Activated CD8-positive, alpha-beta T cell treated with anti-CD3 and anti-CD28 coated beads for 36 hours (primary cell): ENCODE measurements around the gene MEP1A. TPM values are rescaled to one million over a fixed set of nuclear protein-coding genes. Genes with fewer than 3 reads are reported as not detected.
"Not testable (repeated sequence)": the region's sequence is repeated elsewhere in the genome, so short reads cannot be mapped to it uniquely, and the experiment has no call there.

Experiments used
- ATAC-seq: fragments of 200-7000 bp; cut with Tn5 transposase; one replicate; pipeline ENCODE4 v1.10.0; 2021; ENCODE audit warnings: mild to moderate bottlenecking, moderate library complexity
- CTCF ChIA-PET: fragments of 350-600 bp; sonication (Branson Sonifier 250); formaldehyde crosslinking; loops from one replicate; lab custom pipeline; 2021; ENCODE audit warnings: antibody characterized with exemption; lab: Charles Lee
- POLR2A ChIA-PET: fragments of 350-600 bp; sonication (Branson Sonifier 250); formaldehyde crosslinking; loops from one replicate; lab custom pipeline; 2021; ENCODE audit warnings: antibody characterized with exemption; lab: Charles Lee
- DNase-seq: peaks from one replicate; pipeline ENCODE4 v3.0.0-alpha.2; 2020
- H3K27ac Mint-ChIP-seq: one replicate; pipeline ENCODE4 v1.8.0; 2021; ENCODE audit warnings: mild to moderate bottlenecking, mixed read lengths
- H3K27me3 Mint-ChIP-seq: one replicate; pipeline ENCODE4 v1.8.0; 2021; ENCODE audit warnings: mixed read lengths
- H3K36me3 Mint-ChIP-seq: one replicate; pipeline ENCODE4 v1.8.0; 2021; ENCODE audit warnings: low read depth, mixed read lengths
- H3K4me1 Mint-ChIP-seq: one replicate; pipeline ENCODE4 v1.8.0; 2021; ENCODE audit warnings: low read depth, mixed read lengths
- H3K4me3 Mint-ChIP-seq: one replicate; pipeline ENCODE4 v1.8.0; 2021; ENCODE audit warnings: mild to moderate bottlenecking, moderate library complexity, mixed read lengths
- H3K9me3 Mint-ChIP-seq: one replicate; pipeline ENCODE4 v1.8.0; 2021; ENCODE audit warnings: mixed read lengths
- CTCF ChIP-seq: fragments of 200-600 bp; IDR thresholded peaks from one replicate; pipeline ENCODE4 v1.8.0; 2022; ENCODE audit warnings: antibody characterized with exemption, mild to moderate bottlenecking
- intact Hi-C: fragments of 100-400 bp; cut with micrococcal nuclease; formaldehyde crosslinking; loops from one replicate; pipeline ENCODE4 v1.10.0; 2022
- total RNA-seq, 2 experiments: library from RNA; stranded (reverse); gene quantifications; one replicate each; pipeline ENCODE4 v1.2.3, GENCODE V29; 2021

MEP1A gene
- total RNA-seq, 2 experiments from 2014 or later, result not detected

- DNase-seq, result no peak
- POLR2A ChIA-PET, result no interaction called here
- CTCF ChIA-PET, result no interaction called here
- no peak overlapping the region for H3K4me3 Mint-ChIP-seq
- peaks cover 2% of the 10 kb centered on the region for H3K4me1 Mint-ChIP-seq
- peaks cover 14% of the 10 kb centered on the region for H3K27me3 Mint-ChIP-seq
- intact Hi-C loops, result loop anchor here (5.0 kb wide), 1 partner anchor 462 kb away; the partner anchor contains the start of gene TNFRSF21
- no peak for ATAC-seq
- peaks cover 13% of the 10 kb centered on the region for H3K9me3 Mint-ChIP-seq
- TF ChIP-seq CTCF, result no peak
- no peaks in the 10 kb centered on the region for H3K36me3 Mint-ChIP-seq
- H3K27ac Mint-ChIP-seq, result no peak overlapping the region
Observed at GRCh38 chr6:46845126-46845525, 51.9 kb downstream of the MEP1A start.

- Mint-ChIP-seq H3K36me3 (no peaks in the 10 kb centered on the region), H3K27me3 (peaks cover 19% of the 10 kb centered on the region), H3K27ac (no peak overlapping the region), H3K9me3 (no peaks in the 10 kb centered on the region), H3K4me3 (peak overlapping the region; percentile 15), H3K4me1 (peaks cover 2% of the 10 kb centered on the region)
- peak; percentile 95 for TF ChIP-seq CTCF
- peak; percentile 73 for ATAC-seq
- ChIA-PET CTCF (interaction anchor here (0.6 to 2.4 kb wide), 31 partner anchors 7 to 463 kb away, joined by 3 to 31 read pairs (median 3); partner anchors contain the start of gene ADGRF1), POLR2A (interaction anchor here (1.1 kb wide), 1 partner anchor 77 kb away, joined by 3 read pairs; no protein-coding TSS in a partner anchor)
- peak; percentile 75 for DNase-seq
- intact Hi-C loops, result loop anchor here (2.0 to 5.0 kb wide), 2 partner anchors 198 to 458 kb away; partner anchors contain the start of gene TNFRSF21
Observed at GRCh38 chr6:46848684-46849360, 55.6 kb downstream of the MEP1A start.

- H3K4me1 Mint-ChIP-seq, result peaks cover 2% of the 10 kb centered on the region
- no peaks in the 10 kb centered on the region for H3K9me3 Mint-ChIP-seq
- ChIA-PET POLR2A (no interaction called here), CTCF (interaction anchor here (0.6 to 2.4 kb wide), 14 partner anchors 9 to 462 kb away, joined by 3 to 31 read pairs (median 5); no protein-coding TSS in a partner anchor)
- intact Hi-C loops, result loop anchor here (2.0 to 5.0 kb wide), 2 partner anchors 197 to 458 kb away; partner anchors contain the start of gene TNFRSF21
- no peak overlapping the region for H3K4me3 Mint-ChIP-seq
- H3K36me3 Mint-ChIP-seq, result no peaks in the 10 kb centered on the region
- no peak overlapping the region for H3K27ac Mint-ChIP-seq
- H3K27me3 Mint-ChIP-seq, result peaks cover 19% of the 10 kb centered on the region
- DNase-seq (no peak), ATAC-seq (no peak)
- no peak for TF ChIP-seq CTCF
Observed at GRCh38 chr6:46849361-46849690, 56.1 kb downstream of the MEP1A start.

GRCh38 chr6:46850792-46851191 is 57.6 kb downstream of the MEP1A start:
- H3K9me3 Mint-ChIP-seq, result no peaks in the 10 kb centered on the region
- H3K4me1 Mint-ChIP-seq, result peaks cover 2% of the 10 kb centered on the region
- ChIA-PET CTCF (interaction anchor here (1.0 to 1.6 kb wide), 2 partner anchors 11 to 196 kb away, joined by 3 to 4 read pairs; no protein-coding TSS in a partner anchor), POLR2A (no interaction called here)
- no peak for ATAC-seq
- DNase-seq, result no peak
- H3K27me3 Mint-ChIP-seq, result peaks cover 17% of the 10 kb centered on the region
- intact Hi-C loops, result no loop called here
- H3K4me3 Mint-ChIP-seq, result no peak overlapping the region
- TF ChIP-seq CTCF, result no peak
- no peak overlapping the region for H3K27ac Mint-ChIP-seq
- no peaks in the 10 kb centered on the region for H3K36me3 Mint-ChIP-seq

GRCh38 chr6:46851576-46851975 is 58.4 kb downstream of the MEP1A start:
- DNase-seq, H3K27ac Mint-ChIP-seq, H3K36me3 Mint-ChIP-seq, H3K4me1 Mint-ChIP-seq, intact Hi-C loops, H3K9me3 Mint-ChIP-seq, ATAC-seq, POLR2A ChIA-PET, H3K4me3 Mint-ChIP-seq: not testable (repeated sequence)
- H3K27me3 Mint-ChIP-seq, result peaks cover 17% of the 10 kb centered on the region
- CTCF ChIA-PET, result interaction anchor here (1.0 to 1.6 kb wide), 2 partner anchors 11 to 196 kb away, joined by 3 to 4 read pairs; no protein-coding TSS in a partner anchor
